Bladder microvascular endothelial cell (primary cell): ENCODE results near the gene NME3. TPM values are rescaled to one million over a fixed set of nuclear protein-coding genes. Genes with fewer than 3 reads are reported as not detected.

Experiments used
- total RNA-seq: library from RNA; depleted of rRNA; stranded (reverse); fragments of >200 nt; gene quantifications from 2 replicates; pipeline ENCODE4 v1.2.3, GENCODE V29; 2014

Gene NME3
- total RNA-seq: 39.3 and 51.6 TPM in 2 replicates

GRCh38 chr16:1771188-1771863 lies at the start of gene NME3:
NME3 (minus strand) TSS chr16:1771543; CDS start chr16:1771534, 9 bp downstream.

GRCh38 chr16:1793578-1794220 lies 22.4 kb upstream of the NME3 start, which contains the start of gene IGFALS:
IGFALS (minus strand) TSS chr16:1793705; CDS start chr16:1793652, 53 bp downstream.

GRCh38 chr16:1782408-1783264 lies 11.3 kb upstream of the NME3 start, which contains the start of the genes NUBP2 and SPSB3:
NUBP2 (plus strand) TSS chr16:1782960; CDS start chr16:1783021, 61 bp downstream.
SPSB3 (minus strand) TSS chr16:1782571; CDS start chr16:1781483, 1,088 bp downstream.

GRCh38 chr16:1772908-1773702 lies 1.8 kb upstream of the NME3 start, which contains the start of gene MRPS34:
MRPS34 (minus strand) TSS chr16:1773134; CDS start chr16:1773119, 15 bp downstream.

GRCh38 chr16:1772362-1772907 lies 1.1 kb upstream of the NME3 start, which contains the start of gene EME2:
EME2 (plus strand) TSS chr16:1772810; CDS start chr16:1773228, 418 bp downstream.

Other genes with a start within 250 kb of the NME3 start
- 57.5 and 67.7 TPM in 2 replicates for gene TMEM204, start 237.9 kb downstream of the NME3 start, total RNA-seq
- 11.5 and 22.9 TPM in 2 replicates for gene IFT140, start 159.5 kb downstream of the NME3 start, total RNA-seq
- 6.0 and 15.6 TPM in 2 replicates for gene CRAMP1, start 159.2 kb downstream of the NME3 start, total RNA-seq
- gene JPT2, start 93.3 kb downstream of the NME3 start, total RNA-seq: 31.1 and 64.1 TPM in 2 replicates
- gene MAPK8IP3, start 65.3 kb downstream of the NME3 start, total RNA-seq: 21.9 and 50.8 TPM in 2 replicates
- 3.7 and 9.2 TPM in 2 replicates for gene EME2, start 1.3 kb upstream of the NME3 start, total RNA-seq
- gene MRPS34, start 1.6 kb upstream of the NME3 start, total RNA-seq: 68.8 and 72.9 TPM in 2 replicates
- 45.2 and 60.4 TPM in 2 replicates for gene SPSB3, start 11.0 kb upstream of the NME3 start, total RNA-seq
- 67.3 and 75.4 TPM in 2 replicates for gene NUBP2, start 11.4 kb upstream of the NME3 start, total RNA-seq
- under 0.01 TPM in 1 of 2 replicates, not detected in the other for gene IGFALS, start 22.2 kb upstream of the NME3 start, total RNA-seq
- 70.3 and 94.3 TPM in 2 replicates for gene HAGH, start 55.3 kb upstream of the NME3 start, total RNA-seq
- gene FAHD1, start 55.7 kb upstream of the NME3 start, total RNA-seq: 70.3 and 124 TPM in 2 replicates
- not detected in 2 replicates for gene MEIOB, start 100.6 kb upstream of the NME3 start, total RNA-seq
- gene HS3ST6, start 146.9 kb upstream of the NME3 start, total RNA-seq: not detected in 2 replicates
- 6.5 and 8.7 TPM in 2 replicates for gene MSRB1, start 171.7 kb upstream of the NME3 start, total RNA-seq
- gene RPL3L, start 183.1 kb upstream of the NME3 start, total RNA-seq: not detected in 2 replicates
- 133 and 143 TPM in 2 replicates for gene NDUFB10, start 188.0 kb upstream of the NME3 start, total RNA-seq
- 1,957 and 2,987 TPM in 2 replicates for gene RPS2, start 193.3 kb upstream of the NME3 start, total RNA-seq
- not detected in 2 replicates for gene RNF151, start 195.3 kb upstream of the NME3 start, total RNA-seq
- 33.7 and 61.0 TPM in 2 replicates for gene TBL3, start 200.5 kb upstream of the NME3 start, total RNA-seq
- gene NOXO1, start 209.9 kb upstream of the NME3 start, total RNA-seq: 0.13 and 0.16 TPM in 2 replicates
- 11.1 and 12.3 TPM in 2 replicates for gene GFER, start 212.7 kb upstream of the NME3 start, total RNA-seq
- gene SYNGR3, start 218.4 kb upstream of the NME3 start, total RNA-seq: 0.65 and 2.8 TPM in 2 replicates
- 11.2 and 24.5 TPM in 2 replicates for gene ZNF598, start 238.3 kb upstream of the NME3 start, total RNA-seq
- 0.16 TPM in 1 of 2 replicates, not detected in the other for gene NPW, start 248.2 kb upstream of the NME3 start, total RNA-seq